Liver (tissue), 9 donors: ENCODE data around the gene PARD3B. TPM values are rescaled to one million over a fixed set of nuclear protein-coding genes. Genes with fewer than 3 reads are reported as not detected.

Experiments
- DNase-seq: peaks from one replicate; pipeline ENCODE4 v3.0.0-alpha.2; 2017; ENCODE audit warnings: low spot score
- H3K27ac ChIP-seq, 2 donors: one replicate each; pipeline ENCODE4 v1.7.0; 2013; ENCODE audit warnings: inconsistent platforms in 2 of 2, low read length in 2 of 2, control low read depth in 1 of 2, low read depth in 1 of 2, mild to moderate bottlenecking in 1 of 2
- H3K27me3 ChIP-seq, 4 donors: one replicate each; pipeline versions ENCODE4 v1.6.1 to v1.7.0; 2013; ENCODE audit warnings: low read length in 3 of 4, inconsistent platforms in 1 of 4, mild to moderate bottlenecking in 1 of 4, moderate library complexity in 1 of 4; ENCODE audit not compliant: control insufficient read depth in 4 of 4, insufficient read depth in 4 of 4
- H3K36me3 ChIP-seq, 4 donors: one replicate each; pipeline versions ENCODE4 v1.6.1 to v1.7.0; 2013; ENCODE audit warnings: low read length in 3 of 4, mild to moderate bottlenecking in 3 of 4, low read depth in 1 of 4, moderate library complexity in 1 of 4; ENCODE audit not compliant: control insufficient read depth in 4 of 4, insufficient read depth in 3 of 4
- H3K4me1 ChIP-seq, 4 donors: one replicate each; pipeline versions ENCODE4 v1.6.1 to v1.7.0; 2013; ENCODE audit warnings: low read length in 3 of 4, mild to moderate bottlenecking in 3 of 4, moderate library complexity in 1 of 4; ENCODE audit not compliant: control insufficient read depth in 4 of 4, insufficient read depth in 4 of 4
- H3K4me3 ChIP-seq, 3 donors: one replicate each; pipeline versions ENCODE4 v1.6.1 to v1.7.0; 2013; ENCODE audit warnings: low read length in 3 of 3, control low read depth in 1 of 3, low read depth in 1 of 3, mild to moderate bottlenecking in 1 of 3
- H3K9ac ChIP-seq, 2 donors: one replicate each; pipeline ENCODE4 v1.7.0; 2013; ENCODE audit warnings: low read length in 2 of 2, mild to moderate bottlenecking in 2 of 2, moderate library complexity in 2 of 2, control low read depth in 1 of 2, low read depth in 1 of 2
- H3K9me3 ChIP-seq, 4 donors: one replicate each; pipeline versions ENCODE4 v1.6.1 to v1.7.0; 2013; ENCODE audit warnings: low read length in 3 of 4; ENCODE audit not compliant: control insufficient read depth in 4 of 4
- EGR1 ChIP-seq, 2 donors: IDR thresholded peaks; 2 replicates each; pipeline ENCODE4 v1.6.1; 2016 to 2018; ENCODE audit warnings: antibody characterized with exemption in 2 of 2, low read depth in 2 of 2
- FOXA1 ChIP-seq: IDR thresholded peaks from 2 replicates; pipeline ENCODE4 v1.6.1; 2016; ENCODE audit warnings: antibody characterized with exemption
- FOXA2 ChIP-seq: IDR thresholded peaks from 2 replicates; pipeline ENCODE4 v1.6.1; 2016; ENCODE audit warnings: antibody characterized with exemption
- GABPA ChIP-seq, 2 donors: IDR thresholded peaks in 1 of 2; conservative IDR thresholded peaks in 1 of 2; 2 replicates each; pipeline ENCODE4 v1.6.1; 2016; ENCODE audit warnings: antibody characterized with exemption in 2 of 2, mild to moderate bottlenecking in 1 of 2, moderate library complexity in 1 of 2
- HNF4A ChIP-seq, 2 donors: conservative IDR thresholded peaks; 2 replicates each; pipeline ENCODE4 v1.6.1; 2016; ENCODE audit warnings: antibody characterized with exemption in 2 of 2, mild to moderate bottlenecking in 2 of 2
- HNF4G ChIP-seq: IDR thresholded peaks from 2 replicates; pipeline ENCODE4 v1.6.1; 2016; ENCODE audit warnings: antibody characterized with exemption
- JUND ChIP-seq, 2 donors: IDR thresholded peaks; 2 replicates each; pipeline ENCODE4 v1.6.1; 2016; ENCODE audit warnings: antibody characterized with exemption in 2 of 2
- NR2F2 ChIP-seq: IDR thresholded peaks from 2 replicates; pipeline ENCODE4 v1.6.1; 2016; ENCODE audit warnings: antibody characterized with exemption
- RAD21 ChIP-seq, 2 donors: IDR thresholded peaks; 2 replicates each; pipeline ENCODE4 v1.6.1; 2016; ENCODE audit warnings: antibody characterized with exemption in 2 of 2, mild to moderate bottlenecking in 2 of 2
- RXRA ChIP-seq, 2 donors: IDR thresholded peaks; 2 replicates each; pipeline ENCODE4 v1.6.1; 2017 to 2018; ENCODE audit warnings: antibody characterized with exemption in 2 of 2, mild to moderate bottlenecking in 1 of 2
- SP1 ChIP-seq: IDR thresholded peaks from 2 replicates; pipeline ENCODE4 v1.6.1; 2018; ENCODE audit warnings: antibody characterized with exemption, mild to moderate bottlenecking
- TAF1 ChIP-seq: conservative IDR thresholded peaks from 2 replicates; pipeline ENCODE4 v1.6.1; 2016; ENCODE audit warnings: antibody characterized with exemption, mild to moderate bottlenecking
- YY1 ChIP-seq: IDR thresholded peaks from 2 replicates; pipeline ENCODE4 v1.6.1; 2016; ENCODE audit warnings: antibody characterized with exemption, mild to moderate bottlenecking
- WGBS: extraction: QIAGEN DNeasy Blood & Tissue Kit; methylation state at CpG from one replicate; pipeline ENCODE4 v1.1.7; 2013; 5-methylcytosine and 5-hydroxymethylcytosine counted together
- polyA plus RNA-seq, 2 donors: library from polyadenylated mRNA; stranded (reverse) in 1 of 2; unstranded in 1 of 2; fragments of 200-250 nt in 1 of 2; fragments of >200 nt in 1 of 2; fragmentation: Nextera tagmentation in 1 of 2; extraction: Ambion mirVana in 1 of 2; gene quantifications; one replicate each; pipeline versions ENCODE4 v1.2.1 to v1.2.3, GENCODE V29; 2013 to 2015
- total RNA-seq, 2 donors: library from RNA; depleted of rRNA; stranded (reverse); fragments of >200 nt; gene quantifications; one replicate each; pipeline ENCODE4 v1.2.3, GENCODE V29; 2014
- TF ChIP-seq, protein P1 (sequence below): fragments of 150-350 bp; IDR thresholded peaks from 2 replicates; pipeline ENCODE4 v1.5.1; 2017; ENCODE audit warnings: improper control_type of control experiment, low read depth, low read length; ENCODE audit not compliant: missing input control
- TF ChIP-seq, protein P2 (sequence below): IDR thresholded peaks from 2 replicates; pipeline ENCODE4 v1.6.1; 2016; ENCODE audit warnings: antibody characterized with exemption
- TF ChIP-seq, protein P3 (sequence below): IDR thresholded peaks from 2 replicates; pipeline ENCODE4 v1.6.1; 2016; ENCODE audit warnings: antibody characterized with exemption, mild to moderate bottlenecking
- TF ChIP-seq, protein P4 (sequence below): IDR thresholded peaks from 2 replicates; pipeline ENCODE4 v1.6.1; 2016; ENCODE audit warnings: antibody characterized with exemption
- TF ChIP-seq, protein P5 (sequence below): IDR thresholded peaks from 2 replicates; pipeline ENCODE4 v1.6.1; 2016; ENCODE audit warnings: antibody characterized with exemption
- donor health status: healthy.
- donor health status: healthy.
- donor health status: healthy.
- donor health status: healthy.
- donor health status: healthy.

The PARD3B gene
- total and polyA plus RNA-seq, 4 donors: 1.1 to 10.3 (median 3.7) TPM

DNA sequence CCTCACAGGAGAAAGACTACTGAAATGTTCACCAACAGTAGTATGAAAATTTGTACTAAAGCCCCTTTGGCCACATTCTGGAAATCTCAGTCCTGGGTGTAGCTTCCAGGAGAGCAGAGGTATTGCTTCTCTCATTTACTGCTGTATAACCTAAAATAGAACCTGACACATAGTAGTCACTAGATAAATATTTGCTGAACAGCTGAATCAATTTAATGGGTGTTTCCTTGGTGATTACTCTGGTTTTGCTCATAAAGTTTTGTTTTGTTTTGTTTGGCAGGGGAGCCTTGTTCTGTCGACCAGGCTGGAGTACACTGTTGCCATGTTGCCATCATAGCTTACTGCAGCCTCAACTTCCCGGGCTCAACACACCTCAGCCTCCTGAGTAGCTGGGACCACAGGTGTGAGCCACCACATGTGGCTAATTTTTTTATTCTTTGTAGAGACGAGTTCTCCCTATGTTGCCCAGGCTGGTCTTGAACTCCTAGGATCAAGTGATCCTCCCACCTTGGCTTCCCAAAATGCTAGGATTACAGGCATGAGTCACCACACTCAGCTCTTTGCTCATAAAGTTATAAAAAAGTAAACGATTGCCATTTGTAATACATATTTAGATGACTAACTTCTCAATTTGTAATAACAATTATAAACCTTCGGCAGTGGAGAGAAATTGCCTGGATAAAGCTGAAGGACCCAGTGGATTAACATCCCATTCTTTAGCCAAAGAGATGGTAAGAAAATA, 11.5 kb upstream of the PARD3B start (continued):
- TF ChIP-seq, protein P1, sequence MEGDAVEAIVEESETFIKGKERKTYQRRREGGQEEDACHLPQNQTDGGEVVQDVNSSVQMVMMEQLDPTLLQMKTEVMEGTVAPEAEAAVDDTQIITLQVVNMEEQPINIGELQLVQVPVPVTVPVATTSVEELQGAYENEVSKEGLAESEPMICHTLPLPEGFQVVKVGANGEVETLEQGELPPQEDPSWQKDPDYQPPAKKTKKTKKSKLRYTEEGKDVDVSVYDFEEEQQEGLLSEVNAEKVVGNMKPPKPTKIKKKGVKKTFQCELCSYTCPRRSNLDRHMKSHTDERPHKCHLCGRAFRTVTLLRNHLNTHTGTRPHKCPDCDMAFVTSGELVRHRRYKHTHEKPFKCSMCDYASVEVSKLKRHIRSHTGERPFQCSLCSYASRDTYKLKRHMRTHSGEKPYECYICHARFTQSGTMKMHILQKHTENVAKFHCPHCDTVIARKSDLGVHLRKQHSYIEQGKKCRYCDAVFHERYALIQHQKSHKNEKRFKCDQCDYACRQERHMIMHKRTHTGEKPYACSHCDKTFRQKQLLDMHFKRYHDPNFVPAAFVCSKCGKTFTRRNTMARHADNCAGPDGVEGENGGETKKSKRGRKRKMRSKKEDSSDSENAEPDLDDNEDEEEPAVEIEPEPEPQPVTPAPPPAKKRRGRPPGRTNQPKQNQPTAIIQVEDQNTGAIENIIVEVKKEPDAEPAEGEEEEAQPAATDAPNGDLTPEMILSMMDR: no peak
- TF ChIP-seq, protein P2, sequence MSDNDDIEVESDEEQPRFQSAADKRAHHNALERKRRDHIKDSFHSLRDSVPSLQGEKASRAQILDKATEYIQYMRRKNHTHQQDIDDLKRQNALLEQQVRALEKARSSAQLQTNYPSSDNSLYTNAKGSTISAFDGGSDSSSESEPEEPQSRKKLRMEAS: peak; percentile 47
- TF ChIP-seq TAF1 (no peak), FOXA1 (peak; percentile 46), HNF4G (no peak), YY1 (peak; percentile 79), EGR1 (IDR thresholded peaks at IDR 0.05; ENCODE audit: low read depth in 2 of 2) (no peak), HNF4A (conservative IDR thresholded peaks at IDR 0.05) (peak in 1 of 2 donors; percentile 49), NR2F2 (no peak), FOXA2 (peak; percentile 77)

DNA sequence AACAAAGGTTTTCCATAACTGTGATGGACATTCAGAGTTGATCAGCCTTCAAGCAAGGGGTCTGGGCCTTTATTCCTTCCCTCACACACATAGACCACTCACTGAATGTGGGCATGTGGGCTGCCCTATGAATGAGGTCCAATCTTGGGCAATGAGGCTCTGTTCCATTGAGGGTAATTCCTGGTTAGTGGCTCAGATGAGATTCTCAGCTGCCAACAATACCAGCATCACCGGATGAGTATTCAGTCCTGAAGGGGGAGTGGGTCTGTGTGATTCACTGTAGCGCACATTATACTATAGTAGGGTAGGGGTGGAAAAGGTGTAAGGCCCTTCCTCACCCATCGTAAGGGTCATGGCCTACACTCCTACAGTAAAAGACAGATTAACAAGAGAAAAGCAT, 9.9 kb upstream of the PARD3B start:
- H3K4me1 ChIP-seq: peaks cover 0 to 3% (median under 1%) of the 10 kb centered on the region in 4 donors
- no peak overlapping the region for H3K4me3 ChIP-seq
- 97% methylated on average over 3 of the region's 3 CpGs for WGBS
- H3K9me3 ChIP-seq: no peaks in the 10 kb centered on the region
- H3K27ac ChIP-seq: no peak overlapping the region
- DNase-seq: no peak
- no peak overlapping the region for H3K9ac ChIP-seq
- TF ChIP-seq NR2F2: no peak
- no peak for TF ChIP-seq FOXA1
- TF ChIP-seq, protein P1: no peak
- TF ChIP-seq, protein P2: no peak
- TF ChIP-seq SP1: no peak
- TF ChIP-seq, protein P3, sequence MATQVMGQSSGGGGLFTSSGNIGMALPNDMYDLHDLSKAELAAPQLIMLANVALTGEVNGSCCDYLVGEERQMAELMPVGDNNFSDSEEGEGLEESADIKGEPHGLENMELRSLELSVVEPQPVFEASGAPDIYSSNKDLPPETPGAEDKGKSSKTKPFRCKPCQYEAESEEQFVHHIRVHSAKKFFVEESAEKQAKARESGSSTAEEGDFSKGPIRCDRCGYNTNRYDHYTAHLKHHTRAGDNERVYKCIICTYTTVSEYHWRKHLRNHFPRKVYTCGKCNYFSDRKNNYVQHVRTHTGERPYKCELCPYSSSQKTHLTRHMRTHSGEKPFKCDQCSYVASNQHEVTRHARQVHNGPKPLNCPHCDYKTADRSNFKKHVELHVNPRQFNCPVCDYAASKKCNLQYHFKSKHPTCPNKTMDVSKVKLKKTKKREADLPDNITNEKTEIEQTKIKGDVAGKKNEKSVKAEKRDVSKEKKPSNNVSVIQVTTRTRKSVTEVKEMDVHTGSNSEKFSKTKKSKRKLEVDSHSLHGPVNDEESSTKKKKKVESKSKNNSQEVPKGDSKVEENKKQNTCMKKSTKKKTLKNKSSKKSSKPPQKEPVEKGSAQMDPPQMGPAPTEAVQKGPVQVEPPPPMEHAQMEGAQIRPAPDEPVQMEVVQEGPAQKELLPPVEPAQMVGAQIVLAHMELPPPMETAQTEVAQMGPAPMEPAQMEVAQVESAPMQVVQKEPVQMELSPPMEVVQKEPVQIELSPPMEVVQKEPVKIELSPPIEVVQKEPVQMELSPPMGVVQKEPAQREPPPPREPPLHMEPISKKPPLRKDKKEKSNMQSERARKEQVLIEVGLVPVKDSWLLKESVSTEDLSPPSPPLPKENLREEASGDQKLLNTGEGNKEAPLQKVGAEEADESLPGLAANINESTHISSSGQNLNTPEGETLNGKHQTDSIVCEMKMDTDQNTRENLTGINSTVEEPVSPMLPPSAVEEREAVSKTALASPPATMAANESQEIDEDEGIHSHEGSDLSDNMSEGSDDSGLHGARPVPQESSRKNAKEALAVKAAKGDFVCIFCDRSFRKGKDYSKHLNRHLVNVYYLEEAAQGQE: no peak
- TF ChIP-seq TAF1: no peak
- no peak for TF ChIP-seq RAD21 (IDR thresholded peaks at IDR 0.05)
- TF ChIP-seq HNF4G: no peak
- TF ChIP-seq FOXA2: no peak
- TF ChIP-seq RXRA (IDR thresholded peaks at IDR 0.05): no peak
- no peak for TF ChIP-seq JUND (IDR thresholded peaks at IDR 0.05)
- no peak for TF ChIP-seq EGR1 (IDR thresholded peaks at IDR 0.05; ENCODE audit: low read depth in 2 of 2)
- no peak for TF ChIP-seq HNF4A (conservative IDR thresholded peaks at IDR 0.05)
- TF ChIP-seq GABPA (IDR thresholded peaks at IDR 0.05 in 1 of 2, conservative IDR thresholded peaks at IDR 0.05 in 1 of 2): no peak
- TF ChIP-seq, protein P4, sequence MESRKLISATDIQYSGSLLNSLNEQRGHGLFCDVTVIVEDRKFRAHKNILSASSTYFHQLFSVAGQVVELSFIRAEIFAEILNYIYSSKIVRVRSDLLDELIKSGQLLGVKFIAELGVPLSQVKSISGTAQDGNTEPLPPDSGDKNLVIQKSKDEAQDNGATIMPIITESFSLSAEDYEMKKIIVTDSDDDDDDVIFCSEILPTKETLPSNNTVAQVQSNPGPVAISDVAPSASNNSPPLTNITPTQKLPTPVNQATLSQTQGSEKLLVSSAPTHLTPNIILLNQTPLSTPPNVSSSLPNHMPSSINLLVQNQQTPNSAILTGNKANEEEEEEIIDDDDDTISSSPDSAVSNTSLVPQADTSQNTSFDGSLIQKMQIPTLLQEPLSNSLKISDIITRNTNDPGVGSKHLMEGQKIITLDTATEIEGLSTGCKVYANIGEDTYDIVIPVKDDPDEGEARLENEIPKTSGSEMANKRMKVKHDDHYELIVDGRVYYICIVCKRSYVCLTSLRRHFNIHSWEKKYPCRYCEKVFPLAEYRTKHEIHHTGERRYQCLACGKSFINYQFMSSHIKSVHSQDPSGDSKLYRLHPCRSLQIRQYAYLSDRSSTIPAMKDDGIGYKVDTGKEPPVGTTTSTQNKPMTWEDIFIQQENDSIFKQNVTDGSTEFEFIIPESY: no peak
- TF ChIP-seq, protein P5, sequence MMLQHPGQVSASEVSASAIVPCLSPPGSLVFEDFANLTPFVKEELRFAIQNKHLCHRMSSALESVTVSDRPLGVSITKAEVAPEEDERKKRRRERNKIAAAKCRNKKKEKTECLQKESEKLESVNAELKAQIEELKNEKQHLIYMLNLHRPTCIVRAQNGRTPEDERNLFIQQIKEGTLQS: no peak
- no peak for TF ChIP-seq YY1
- H3K36me3 ChIP-seq: no peaks in the 10 kb centered on the region
- H3K27me3 ChIP-seq: no peaks in the 10 kb centered on the region
